A375 (cell line): ENCODE data around the gene JAK2. TPM values are rescaled to one million over a fixed set of nuclear protein-coding genes. Genes with fewer than 3 reads are reported as not detected.

ENCODE experiments used
- total RNA-seq: library from RNA; depleted of rRNA; stranded (reverse); fragments of >200 nt; shearing (Covaris generic); gene quantifications from 2 replicates; pipeline ENCODE4 v1.2.3, GENCODE V29; 2014; rRNA removed

Gene JAK2
- 3.8 and 4.8 TPM in 2 replicates for total RNA-seq

GRCh38 chr9:4984621-4985385 is at the start of gene JAK2:
TSS of gene JAK2 (plus strand) at chr9:4985272. CDS start at chr9:5021988, 36,716 bp downstream.

Other genes with a start within 250 kb of the JAK2 start
- 28.8 and 29.3 TPM in 2 replicates for gene AK3, start 244.1 kb upstream of the JAK2 start, total RNA-seq
- gene RCL1, start 192.3 kb upstream of the JAK2 start, total RNA-seq = 37.3 and 52.4 TPM in 2 replicates
- not detected in 2 replicates for gene INSL6, start 200.4 kb downstream of the JAK2 start, total RNA-seq
- not detected in 2 replicates for gene INSL4, start 246.1 kb downstream of the JAK2 start, total RNA-seq